SK-N-SH treated with all-trans-retinoic acid at 6 μM for 48 hours (cell line): ENCODE data around the gene ENTHD1.

Experiments used
- ARNTL ChIP-seq: fragments of 450-650 bp; formaldehyde crosslinking; IDR thresholded peaks from 2 replicates; pipeline ENCODE4 v1.5.0; 2020; ENCODE audit warnings: low read depth, mild to moderate bottlenecking, moderate library complexity, borderline replicate concordance
- BACH2 ChIP-seq: fragments of 250-450 bp; sonication (Bioruptor Pico); IDR thresholded peaks from 2 replicates; pipeline ENCODE4 v1.9.0; 2021; ENCODE audit warnings: mild to moderate bottlenecking, borderline replicate concordance
- CREB5 ChIP-seq: fragments of 250-450 bp; sonication (Bioruptor Pico); IDR thresholded peaks from 2 replicates; pipeline ENCODE4 v1.5.1; 2020; ENCODE audit warnings: low read depth, mild to moderate bottlenecking, moderate library complexity
- ESRRG ChIP-seq: fragments of 250-450 bp; sonication (Bioruptor Pico); IDR thresholded peaks from 2 replicates; pipeline ENCODE4 v1.6.1; 2021; ENCODE audit warnings: mild to moderate bottlenecking
- GLIS3 ChIP-seq: fragments of 250-450 bp; sonication (Bioruptor Pico); IDR thresholded peaks from 2 replicates; pipeline ENCODE4 v1.5.0; 2020; ENCODE audit warnings: mild to moderate bottlenecking, moderate library complexity
- OSR1 ChIP-seq: fragments of 250-450 bp; sonication (Bioruptor Pico); IDR thresholded peaks from 2 replicates; pipeline ENCODE4 v1.8.0; 2022; ENCODE audit warnings: moderate library complexity, mild to moderate bottlenecking, inconsistent platforms
- PATZ1 ChIP-seq: fragments of 250-450 bp; sonication (Bioruptor Pico); IDR thresholded peaks from 2 replicates; pipeline ENCODE4 v1.8.0; 2020; ENCODE audit warnings: mild to moderate bottlenecking, moderate library complexity, borderline replicate concordance
- PPARA ChIP-seq: fragments of 250-450 bp; sonication (Bioruptor Pico); IDR thresholded peaks from 2 replicates; pipeline ENCODE4 v1.5.0; 2020; ENCODE audit warnings: mild to moderate bottlenecking, borderline replicate concordance
- RARB ChIP-seq: fragments of 250-450 bp; sonication (Bioruptor Pico); IDR thresholded peaks from 2 replicates; pipeline ENCODE4 v1.8.0; 2021; ENCODE audit warnings: mild to moderate bottlenecking, moderate library complexity
- ZFP3 ChIP-seq: fragments of 250-450 bp; sonication (Bioruptor Pico); IDR thresholded peaks from 2 replicates; pipeline ENCODE4 v1.5.0; 2020; ENCODE audit warnings: mild to moderate bottlenecking, moderate library complexity
- ZNF565 ChIP-seq: fragments of 450-650 bp; formaldehyde crosslinking; conservative IDR thresholded peaks from 2 replicates; pipeline ENCODE4 v1.5.0; 2020; ENCODE audit warnings: low read depth, mild to moderate bottlenecking, moderate library complexity
- ZNF70 ChIP-seq: fragments of 450-650 bp; formaldehyde crosslinking; IDR thresholded peaks from 2 replicates; pipeline ENCODE4 v1.5.0; 2020; ENCODE audit warnings: mild to moderate bottlenecking, moderate library complexity

GRCh38 chr22:39894554-39895092, 1.1 kb upstream of the ENTHD1 start:
- TF ChIP-seq ZNF565 (CRISPR knock-in tag) (no peak), GLIS3 (no peak), ARNTL (no peak), OSR1 (CRISPR knock-in tag) (no peak), CREB5 (CRISPR knock-in tag) (no peak), RARB (CRISPR knock-in tag) (no peak), PPARA (CRISPR knock-in tag) (no peak), ZFP3 (CRISPR knock-in tag) (no peak), ESRRG (no peak), PATZ1 (CRISPR knock-in tag) (no peak), BACH2 (CRISPR knock-in tag) (no peak), ZNF70 (CRISPR knock-in tag) (no peak)
